Measurements from ENCODE around the gene SYCP2L.

DNA sequence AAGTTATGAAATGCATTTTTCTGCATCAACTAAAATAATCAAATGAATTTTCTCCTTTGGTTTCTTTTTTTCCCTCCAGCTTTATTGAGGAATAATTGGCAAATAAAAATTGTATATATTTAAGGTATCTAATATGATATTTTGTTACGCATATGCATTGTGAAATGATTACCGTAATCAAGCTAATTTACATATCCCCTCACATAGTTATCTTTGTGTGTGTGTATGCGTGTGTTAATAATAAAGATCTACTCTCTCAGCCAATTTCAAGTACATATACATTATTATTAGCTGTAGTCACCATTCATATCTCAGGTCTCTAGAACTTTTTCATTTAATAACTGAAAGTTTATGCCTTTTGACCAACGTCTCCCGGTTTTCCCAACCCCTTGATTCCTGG, 61.1 kb downstream of the SYCP2L start:
- TF ChIP-seq POLR2AphosphoS5 (IDR thresholded peaks at IDR 0.05; ENCODE audit: low read depth, low read length) (no peak), SIN3A (IDR thresholded peaks at IDR 0.05; ENCODE audit: borderline replicate concordance, insufficient read depth, low read length) (no peak), TAF1 (IDR thresholded peaks at IDR 0.05; ENCODE audit: borderline replicate concordance, insufficient read depth, low read length) (no peak), FOXP2 (optimal IDR thresholded peaks at IDR 0.05; ENCODE audit: borderline replicate concordance, extremely low read depth, extremely low read length, insufficient read depth) (no peak)
- TF ChIP-seq, protein P1, sequence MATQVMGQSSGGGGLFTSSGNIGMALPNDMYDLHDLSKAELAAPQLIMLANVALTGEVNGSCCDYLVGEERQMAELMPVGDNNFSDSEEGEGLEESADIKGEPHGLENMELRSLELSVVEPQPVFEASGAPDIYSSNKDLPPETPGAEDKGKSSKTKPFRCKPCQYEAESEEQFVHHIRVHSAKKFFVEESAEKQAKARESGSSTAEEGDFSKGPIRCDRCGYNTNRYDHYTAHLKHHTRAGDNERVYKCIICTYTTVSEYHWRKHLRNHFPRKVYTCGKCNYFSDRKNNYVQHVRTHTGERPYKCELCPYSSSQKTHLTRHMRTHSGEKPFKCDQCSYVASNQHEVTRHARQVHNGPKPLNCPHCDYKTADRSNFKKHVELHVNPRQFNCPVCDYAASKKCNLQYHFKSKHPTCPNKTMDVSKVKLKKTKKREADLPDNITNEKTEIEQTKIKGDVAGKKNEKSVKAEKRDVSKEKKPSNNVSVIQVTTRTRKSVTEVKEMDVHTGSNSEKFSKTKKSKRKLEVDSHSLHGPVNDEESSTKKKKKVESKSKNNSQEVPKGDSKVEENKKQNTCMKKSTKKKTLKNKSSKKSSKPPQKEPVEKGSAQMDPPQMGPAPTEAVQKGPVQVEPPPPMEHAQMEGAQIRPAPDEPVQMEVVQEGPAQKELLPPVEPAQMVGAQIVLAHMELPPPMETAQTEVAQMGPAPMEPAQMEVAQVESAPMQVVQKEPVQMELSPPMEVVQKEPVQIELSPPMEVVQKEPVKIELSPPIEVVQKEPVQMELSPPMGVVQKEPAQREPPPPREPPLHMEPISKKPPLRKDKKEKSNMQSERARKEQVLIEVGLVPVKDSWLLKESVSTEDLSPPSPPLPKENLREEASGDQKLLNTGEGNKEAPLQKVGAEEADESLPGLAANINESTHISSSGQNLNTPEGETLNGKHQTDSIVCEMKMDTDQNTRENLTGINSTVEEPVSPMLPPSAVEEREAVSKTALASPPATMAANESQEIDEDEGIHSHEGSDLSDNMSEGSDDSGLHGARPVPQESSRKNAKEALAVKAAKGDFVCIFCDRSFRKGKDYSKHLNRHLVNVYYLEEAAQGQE (IDR thresholded peaks at IDR 0.05; ENCODE audit: insufficient read depth in 1 of 2, low read depth in 2 of 2, low read length in 2 of 2) = no peak

Measured in PFSK-1 (cell line).